K562 (cell line): ENCODE measurements around the gene MED12. TPM values are rescaled to one million over a fixed set of nuclear protein-coding genes. Genes with fewer than 3 reads are reported as not detected.

ENCODE experiments used
- CTCF ChIP-seq, 3 experiments: IDR thresholded peaks in 2 of 3; conservative IDR thresholded peaks in 1 of 3; 2 replicates each; pipeline ENCODE4 v1.5.1; 2011 to 2012; ENCODE audit warnings: low read length in 3 of 3, mild to moderate bottlenecking in 3 of 3, control low read depth in 2 of 3, improper control_type of control experiment in 1 of 3, inconsistent platforms in 1 of 3, low read depth in 1 of 3, mixed read lengths in 1 of 3, moderate library complexity in 1 of 3; ENCODE audit not compliant: insufficient read depth in 2 of 3
- GABPA ChIP-seq: fragments of 200-800 bp; sonication (Bioruptor generic); conservative IDR thresholded peaks from 2 replicates; pipeline ENCODE4 v1.6.1; 2016; ENCODE audit warnings: low read depth, missing genetic modification characterization, missing compliant biosample characterization
- HCFC1 ChIP-seq: IDR thresholded peaks from 2 replicates; pipeline ENCODE4 v1.6.1; 2012; ENCODE audit warnings: low read depth, low read length, improper control_type of control experiment
- STAT5B ChIP-seq: fragments of 250-450 bp; sonication (Bioruptor Pico); IDR thresholded peaks from 2 replicates; pipeline ENCODE4 v1.8.0; 2021; ENCODE audit warnings: mild to moderate bottlenecking, inconsistent platforms
- VEZF1 ChIP-seq: fragments of 200-800 bp; sonication (Bioruptor generic); IDR thresholded peaks from 2 replicates; pipeline ENCODE4 v1.6.1; 2017; ENCODE audit warnings: missing genetic modification characterization, missing compliant biosample characterization
- ZNF592 ChIP-seq: fragments of 450-650 bp; IDR thresholded peaks from 2 replicates; pipeline ENCODE4 v1.6.1; 2017; ENCODE audit warnings: antibody characterized with exemption, mild to moderate bottlenecking
- ZNF699 ChIP-seq: fragments of 250-450 bp; sonication (Bioruptor Pico); IDR thresholded peaks from 2 replicates; pipeline ENCODE4 v1.8.0; 2021; ENCODE audit warnings: mild to moderate bottlenecking, moderate library complexity; ENCODE audit not compliant: insufficient replicate concordance
- polyA plus RNA-seq, 8 experiments: library from polyadenylated mRNA; depleted of rRNA in 4 of 8; stranded (reverse) in 5 of 8; unstranded in 3 of 8; fragments of >200 nt; fragmentation: Nextera tagmentation in 2 of 8; fragmentation: Illumina TruSeq in 1 of 8; extraction: Ambion mirVana in 2 of 8; extraction: Trizol in 1 of 8; gene quantifications; 2 replicates each; pipeline versions ENCODE4 v1.2.1 to v1.2.3, GENCODE V29; 2011 to 2014; ENCODE audit warnings: inconsistent platforms in 1 of 8, missing spikeins in 1 of 8
- total RNA-seq, 7 experiments: library from RNA; depleted of rRNA in 6 of 7; stranded (reverse); fragments of >200 nt in 6 of 7; fragmentation: Illumina TruSeq in 2 of 7; extraction: Trizol in 2 of 7; gene quantifications; 2 replicates each; pipeline versions ENCODE4 v1.2.1 to v1.2.3, GENCODE V29; 2011 to 2021; ENCODE audit warnings: low replicate concordance in 1 of 7

Gene MED12
- total and polyA plus RNA-seq, 9 of the 15 experiments (the other 6 are each of a cell fraction or from before 2014, with no cell fraction given) = 1.6 to 49.7 (median 8.6) TPM

GRCh38 chrX:71111141-71111843 lies 7.1 kb upstream of the MED12 start, which contains the start of gene IL2RG (continued):
- TF ChIP-seq ZNF592 = peak; percentile 74; the same call in 1 of the 2 replicates
- TF ChIP-seq CTCF (IDR thresholded peaks at IDR 0.05 in 2 of 3, conservative IDR thresholded peaks at IDR 0.05 in 1 of 3; ENCODE audit: insufficient read depth in 2 of 3, low read depth in 1 of 3, low read length in 3 of 3) = no peak
- TF ChIP-seq HCFC1 = no peak
- TF ChIP-seq STAT5B = no peak
- TF ChIP-seq ZNF699 (CRISPR knock-in tag) = no peak
- 0 out of 2 replicates have a peak, but pooled peaks have one; percentile 38 for TF ChIP-seq GABPA (tag)
- peak; percentile 15; the same call in 1 of the 2 replicates for TF ChIP-seq VEZF1
